GF-D8 (cell line): ENCODE measurements around the gene TAGLN2.
A peak's percentile ranks its signal among the peaks of the same experiment; 100 is the strongest.
"Not testable (repeated sequence)": the region's sequence is repeated elsewhere in the genome, so short reads cannot be mapped to it uniquely, and the experiment has no call there.

Experiments used
- DNase-seq: peaks from one replicate; lab custom pipeline; 2025; lab: John Stamatoyannopoulos, UW

The TAGLN2 gene

DNA sequence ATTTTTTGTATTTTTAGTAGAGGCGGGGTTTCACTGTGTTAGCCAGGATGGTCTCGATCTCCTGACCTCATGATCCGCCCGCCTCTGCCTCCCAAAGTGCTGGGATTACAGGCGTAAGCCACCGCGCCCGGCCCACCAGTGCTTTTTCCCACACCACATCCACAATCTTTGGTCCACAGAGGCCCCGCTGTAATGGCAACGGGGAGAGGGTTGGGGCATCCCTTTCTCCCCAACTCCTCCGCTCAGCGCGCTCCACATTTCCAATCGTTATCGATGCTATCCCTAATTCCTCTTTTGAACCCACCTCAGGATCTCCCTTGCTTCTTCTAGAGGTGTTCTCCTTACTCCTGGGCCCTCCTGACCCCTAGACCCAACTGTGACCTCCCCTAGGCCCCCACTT is 25.7 kb downstream of the TAGLN2 start:
- DNase-seq: not testable (repeated sequence)

DNA sequence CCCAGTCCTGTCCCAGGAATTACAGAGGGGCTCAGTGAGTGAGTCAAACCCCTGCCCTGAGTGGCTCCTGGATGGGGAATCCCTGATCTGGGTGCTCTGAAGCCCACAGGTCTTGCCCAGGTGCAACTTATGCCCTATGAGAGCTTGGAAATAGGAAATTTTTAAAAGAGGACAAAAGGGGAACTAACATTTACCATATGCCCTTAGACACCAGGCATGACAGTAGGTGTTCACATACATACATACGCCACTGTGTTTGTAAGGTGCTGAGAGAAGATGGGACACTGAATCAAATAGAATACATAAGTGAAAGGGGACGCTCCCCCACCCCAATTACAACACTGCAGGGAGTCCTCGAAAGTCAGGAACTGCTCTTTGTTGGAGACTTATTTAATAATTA is 26.8 kb downstream of the TAGLN2 start:
- DNase-seq: peak; percentile 12

GRCh38 chr1:159897962-159898361 is 27.3 kb downstream of the TAGLN2 start:
- DNase-seq: no peak

GRCh38 chr1:159896546-159896930 is 28.8 kb downstream of the TAGLN2 start:
- no peak for DNase-seq

GRCh38 chr1:159895836-159896545 is 29.3 kb downstream of the TAGLN2 start:
- DNase-seq: no peak

DNA sequence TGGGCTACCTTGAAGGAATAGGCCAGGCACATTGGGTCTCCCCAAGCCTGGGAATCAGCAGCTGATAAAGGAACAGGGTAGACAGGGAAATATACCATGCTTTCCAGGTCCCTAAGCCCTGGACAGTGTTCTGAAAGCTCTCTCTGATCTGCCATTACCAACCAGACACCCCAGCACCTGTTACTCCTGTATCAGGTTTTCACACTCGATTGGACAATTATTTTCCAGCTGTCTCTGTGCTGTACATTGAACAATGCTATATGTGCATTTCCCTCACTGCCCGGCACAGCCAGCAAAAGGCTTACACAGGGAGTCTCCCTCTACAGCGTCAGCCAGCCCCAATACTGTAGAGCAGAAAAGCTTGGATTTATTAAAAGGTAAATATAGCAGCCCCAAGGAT is 30.0 kb downstream of the TAGLN2 start:
- DNase-seq: no peak

GRCh38 chr1:159892944-159893343 is 32.4 kb downstream of the TAGLN2 start:
- DNase-seq: no peak

DNA sequence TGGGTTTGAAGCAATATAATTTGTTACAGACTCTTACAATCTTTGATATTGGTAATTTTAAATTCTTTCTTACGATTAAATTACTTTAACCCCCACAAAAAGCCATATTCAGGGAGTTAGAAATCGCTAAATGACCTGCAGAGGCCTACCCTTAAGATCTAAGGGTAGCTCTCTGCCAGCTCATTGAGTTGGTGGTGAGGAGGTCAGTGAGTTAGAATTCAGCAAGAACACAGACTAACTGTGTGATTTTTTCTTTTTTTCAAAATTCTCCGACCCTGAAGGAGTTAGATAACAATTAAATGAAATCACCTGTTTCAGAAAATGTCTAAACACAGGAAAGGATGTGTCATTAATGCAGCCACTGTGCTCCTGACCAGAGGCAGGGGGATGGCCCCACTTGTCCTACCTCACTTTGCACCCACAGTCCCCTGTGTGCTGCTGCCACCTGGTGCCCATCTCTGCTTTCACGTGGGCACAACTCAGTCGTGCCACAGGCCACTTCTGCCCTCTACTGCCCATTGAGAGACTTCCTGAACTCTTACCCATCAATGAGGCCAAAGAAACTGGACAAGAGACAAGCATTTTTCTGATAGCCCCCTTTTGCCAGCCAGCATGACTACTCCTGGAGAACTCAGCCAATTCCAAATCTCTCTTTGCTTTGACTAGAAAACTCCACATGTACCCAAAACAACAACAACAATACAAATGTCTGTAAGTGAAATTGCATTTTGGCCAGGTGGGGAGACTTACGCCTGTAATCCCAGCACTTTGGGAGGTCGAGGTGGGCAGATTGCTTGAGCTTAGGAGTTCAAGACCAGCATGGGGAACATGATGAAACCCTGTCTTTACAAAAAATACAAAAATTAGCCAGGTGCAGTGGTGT is 33.8 kb downstream of the TAGLN2 start:
- peak; percentile 51 for DNase-seq

DNA sequence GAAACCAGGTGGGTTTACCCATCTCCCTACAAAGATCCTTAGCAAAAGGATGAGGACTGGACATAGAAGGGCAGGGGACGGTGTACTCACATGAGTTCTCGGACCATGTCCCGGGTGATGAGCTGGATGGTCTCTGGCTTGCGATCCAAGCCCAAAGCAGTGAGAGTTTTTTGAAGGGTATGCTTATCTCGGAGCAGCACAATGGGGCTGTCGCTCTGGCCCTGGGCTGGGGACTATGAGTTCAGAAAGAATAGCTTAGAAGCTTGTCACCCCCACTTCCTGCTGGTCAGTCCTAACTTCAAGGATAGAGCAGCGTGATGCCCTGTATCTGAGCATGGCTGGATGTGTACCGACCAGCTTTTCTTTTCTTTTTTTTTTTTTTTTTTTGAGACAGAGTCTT is 34.9 kb downstream of the TAGLN2 start:
- no peak for DNase-seq

DNA sequence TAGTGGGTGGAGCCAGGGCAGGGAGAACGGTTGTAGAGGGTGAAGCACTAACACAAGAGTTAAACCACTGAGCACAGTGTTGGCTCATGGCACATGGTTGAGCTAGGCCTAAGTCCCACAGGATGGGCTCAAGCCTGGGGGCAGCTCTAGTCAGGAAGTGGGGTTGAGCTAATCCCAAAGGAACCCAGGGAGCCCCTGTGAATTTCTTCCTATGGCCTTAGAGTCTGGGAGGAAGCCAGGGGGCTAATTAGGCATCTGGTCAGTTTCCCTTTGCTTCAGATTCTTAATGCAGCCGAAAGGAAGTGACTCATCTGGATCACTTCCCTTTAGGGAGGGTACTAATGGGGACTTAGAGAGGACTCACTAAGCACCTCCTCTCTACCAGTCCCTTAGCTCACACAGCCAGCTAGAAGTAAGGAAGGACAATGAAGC is 35.5 kb downstream of the TAGLN2 start:
- DNase-seq: peak; percentile 59

- no peak for DNase-seq
Measured at GRCh38 chr1:159889202-159889601, 36.1 kb downstream of the TAGLN2 start.

- no peak for DNase-seq
Measured at GRCh38 chr1:159884296-159884695, 41.0 kb downstream of the TAGLN2 start.

GRCh38 chr1:159883134-159883533 is 42.2 kb downstream of the TAGLN2 start:
- DNase-seq: no peak

DNA sequence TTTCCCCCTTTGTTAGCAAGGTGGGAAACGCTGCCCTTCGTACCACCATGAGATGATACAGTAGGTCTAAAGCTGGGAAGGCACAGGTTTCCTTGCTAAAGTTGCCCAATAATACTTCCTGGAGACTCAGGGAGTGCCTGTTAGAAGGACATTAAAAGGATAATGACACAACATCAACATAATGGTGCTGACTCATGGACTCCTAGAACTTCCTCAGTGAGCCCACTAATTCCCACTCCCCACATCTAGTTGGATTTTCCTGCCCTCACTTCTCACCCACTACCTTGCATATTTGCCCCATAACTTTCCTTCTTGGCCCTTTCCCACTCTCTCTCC is 42.8 kb downstream of the TAGLN2 start:
- DNase-seq: no peak

DNA sequence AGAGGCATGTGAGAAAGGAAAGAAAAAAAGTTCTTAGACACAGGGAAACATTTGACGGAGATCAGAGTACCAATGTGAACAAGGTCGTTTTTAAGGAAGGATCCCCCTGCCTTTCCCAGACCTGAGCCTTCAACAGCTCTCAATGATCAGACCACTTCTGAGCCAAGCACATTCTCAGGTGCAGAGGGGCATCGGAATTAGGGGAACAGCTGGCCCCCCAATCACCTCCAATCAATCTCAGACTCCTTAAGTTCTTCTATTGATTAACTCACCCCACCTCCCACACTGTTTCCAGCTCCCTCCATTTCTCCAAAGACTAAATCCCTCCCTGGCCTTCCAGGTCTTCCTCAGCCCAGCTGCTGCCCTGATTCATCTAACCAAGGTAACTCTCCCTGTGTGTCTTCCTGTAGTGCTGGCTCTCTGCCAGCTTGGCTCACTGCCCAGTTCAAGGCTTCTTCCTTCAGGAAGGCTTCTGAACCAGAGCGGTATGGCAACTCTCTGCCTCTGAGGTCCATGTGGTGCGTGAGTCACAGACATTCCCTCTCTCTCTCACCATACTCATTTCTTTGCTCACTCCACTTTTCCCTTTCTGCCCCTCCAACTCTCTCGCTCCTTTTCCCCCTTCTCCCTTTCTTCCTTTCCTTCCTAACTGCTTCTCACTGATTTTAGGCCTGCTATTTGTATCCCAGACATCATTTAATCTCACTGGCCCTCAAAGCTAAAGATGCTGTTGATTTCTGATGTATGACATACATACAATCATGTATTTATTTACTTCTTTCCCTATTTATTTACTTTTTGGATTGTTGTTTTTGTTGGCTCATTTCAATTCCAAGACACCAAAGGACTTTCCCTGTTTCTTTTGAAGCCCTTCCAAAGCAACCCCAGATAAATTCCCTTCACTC is 43.4 kb downstream of the TAGLN2 start:
- DNase-seq: no peak

DNA sequence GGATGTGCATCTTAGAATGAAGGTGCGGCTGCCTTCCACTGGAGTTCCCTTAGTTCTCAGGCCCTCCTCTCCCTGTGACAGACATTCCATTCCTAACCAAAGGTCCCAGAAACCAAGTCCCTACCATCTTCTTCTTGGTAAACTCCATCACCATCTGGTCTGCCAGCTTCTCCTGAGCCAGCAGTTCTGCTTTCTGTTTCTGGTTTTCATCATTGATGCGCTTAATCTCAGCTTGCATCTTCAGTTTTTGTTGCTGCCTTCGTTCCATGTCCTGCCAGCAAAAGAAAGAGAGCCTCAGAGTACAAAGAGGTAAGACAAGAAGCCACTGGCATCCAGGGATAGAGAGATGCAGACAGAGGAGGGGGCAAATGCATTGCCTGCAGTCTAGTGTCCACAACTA is 44.9 kb downstream of the TAGLN2 start:
- DNase-seq: no peak

DNA sequence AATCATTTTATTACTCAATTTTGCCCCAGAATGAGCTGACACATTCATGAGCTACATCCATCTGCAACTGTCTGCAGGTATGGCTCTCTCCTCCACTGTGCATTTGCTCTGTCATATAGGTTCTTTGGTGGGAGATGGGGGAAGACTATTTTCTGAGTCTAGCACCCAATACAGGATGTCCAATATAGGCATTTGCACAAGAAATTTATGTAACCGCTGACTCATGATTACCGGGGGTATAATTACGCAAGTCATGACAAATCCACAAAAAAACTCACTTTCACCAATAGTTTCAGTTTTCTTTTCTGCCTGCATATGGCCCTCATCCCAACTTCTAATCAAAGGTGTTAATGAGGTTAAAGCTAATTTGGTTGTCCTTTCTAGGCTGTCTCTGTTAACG is 45.3 kb downstream of the TAGLN2 start:
- peak; percentile 40 for DNase-seq

- DNase-seq: no peak
Measured at GRCh38 chr1:159879136-159879535, 46.2 kb downstream of the TAGLN2 start.

GRCh38 chr1:159877695-159878444 is 47.4 kb downstream of the TAGLN2 start:
- no peak for DNase-seq

- no peak for DNase-seq
Measured at GRCh38 chr1:159873530-159874143, 51.7 kb downstream of the TAGLN2 start.

GRCh38 chr1:159872891-159873290 is 52.4 kb downstream of the TAGLN2 start:
- no peak for DNase-seq
